Measurements from ENCODE around the gene UBLCP1.

The UBLCP1 gene

DNA sequence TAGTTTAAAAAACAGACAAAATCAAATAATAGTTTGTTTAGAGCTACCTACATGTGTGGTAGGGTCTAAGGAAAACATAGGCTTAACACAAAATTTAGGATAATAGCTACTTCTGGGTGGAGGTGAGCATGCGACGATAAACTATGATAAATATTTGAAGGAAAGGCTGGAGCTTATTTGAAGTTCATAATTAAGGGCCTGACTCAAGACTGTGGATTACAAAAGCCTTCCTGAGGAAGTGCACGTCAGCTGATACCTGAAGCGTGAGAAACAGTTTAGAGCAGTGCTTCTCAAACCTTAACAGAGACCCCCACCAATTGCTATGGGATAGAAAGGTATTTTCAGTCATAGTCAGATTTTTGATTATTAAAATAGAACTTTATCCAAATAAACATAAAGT, 20.4 kb upstream of the UBLCP1 start:
- TF ChIP-seq, protein P1, sequence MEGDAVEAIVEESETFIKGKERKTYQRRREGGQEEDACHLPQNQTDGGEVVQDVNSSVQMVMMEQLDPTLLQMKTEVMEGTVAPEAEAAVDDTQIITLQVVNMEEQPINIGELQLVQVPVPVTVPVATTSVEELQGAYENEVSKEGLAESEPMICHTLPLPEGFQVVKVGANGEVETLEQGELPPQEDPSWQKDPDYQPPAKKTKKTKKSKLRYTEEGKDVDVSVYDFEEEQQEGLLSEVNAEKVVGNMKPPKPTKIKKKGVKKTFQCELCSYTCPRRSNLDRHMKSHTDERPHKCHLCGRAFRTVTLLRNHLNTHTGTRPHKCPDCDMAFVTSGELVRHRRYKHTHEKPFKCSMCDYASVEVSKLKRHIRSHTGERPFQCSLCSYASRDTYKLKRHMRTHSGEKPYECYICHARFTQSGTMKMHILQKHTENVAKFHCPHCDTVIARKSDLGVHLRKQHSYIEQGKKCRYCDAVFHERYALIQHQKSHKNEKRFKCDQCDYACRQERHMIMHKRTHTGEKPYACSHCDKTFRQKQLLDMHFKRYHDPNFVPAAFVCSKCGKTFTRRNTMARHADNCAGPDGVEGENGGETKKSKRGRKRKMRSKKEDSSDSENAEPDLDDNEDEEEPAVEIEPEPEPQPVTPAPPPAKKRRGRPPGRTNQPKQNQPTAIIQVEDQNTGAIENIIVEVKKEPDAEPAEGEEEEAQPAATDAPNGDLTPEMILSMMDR (IDR thresholded peaks at IDR 0.05) = no peak

GRCh38 chr5:159243385-159243784, 19.7 kb upstream of the UBLCP1 start:
- TF ChIP-seq, protein P1 (IDR thresholded peaks at IDR 0.05) = no peak

DNA sequence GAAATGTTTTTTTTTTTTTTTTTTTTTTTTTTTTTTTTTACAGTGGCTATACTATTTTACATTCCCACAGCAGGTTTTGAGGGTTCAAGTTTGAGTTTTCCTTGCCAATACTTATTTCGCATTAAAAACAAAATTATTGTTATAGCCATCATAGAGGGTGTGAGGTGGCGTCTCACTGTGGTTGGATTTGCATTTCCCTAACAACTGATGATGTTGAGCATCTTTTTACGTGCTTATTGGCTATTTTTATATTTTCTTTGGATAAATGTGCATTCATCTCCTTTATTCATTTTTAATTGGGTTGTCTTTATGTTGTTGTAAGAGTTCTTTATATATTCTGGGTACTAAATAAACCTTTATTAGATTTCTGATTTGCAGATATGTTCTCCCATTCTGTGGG, 18.9 kb upstream of the UBLCP1 start:
- TF ChIP-seq, protein P1 (IDR thresholded peaks at IDR 0.05) = no peak

- TF ChIP-seq, protein P1 (IDR thresholded peaks at IDR 0.05) = no peak
These were observed 18.2 kb upstream of the UBLCP1 start for GRCh38 chr5:159244890-159245289.

- TF ChIP-seq, protein P1 (IDR thresholded peaks at IDR 0.05) = no peak
These were observed 13.9 kb upstream of the UBLCP1 start for GRCh38 chr5:159249158-159249557.

DNA sequence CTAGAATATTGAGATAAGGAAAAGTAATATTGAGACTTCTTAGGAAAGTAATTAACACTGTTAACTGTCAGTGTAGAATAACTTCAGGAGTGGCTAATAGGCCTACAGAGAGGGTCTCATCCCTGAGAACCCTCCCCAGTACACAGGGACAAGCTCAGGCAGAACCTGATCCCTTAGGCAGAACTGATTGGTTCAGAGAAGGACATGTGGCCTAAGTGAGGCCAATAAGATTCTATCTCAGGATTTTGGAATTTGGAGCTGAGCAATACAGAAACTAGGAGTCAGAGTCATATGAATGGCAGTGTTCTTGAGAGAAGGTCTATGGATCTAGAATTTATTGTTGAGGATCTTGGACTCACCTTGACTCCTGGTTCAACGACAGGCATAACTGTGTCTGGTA, 10.9 kb upstream of the UBLCP1 start:
- TF ChIP-seq, protein P1 (IDR thresholded peaks at IDR 0.05) = no peak

GRCh38 chr5:159257007-159257406, 6.1 kb upstream of the UBLCP1 start:
- TF ChIP-seq, protein P1 (IDR thresholded peaks at IDR 0.05) = no peak

DNA sequence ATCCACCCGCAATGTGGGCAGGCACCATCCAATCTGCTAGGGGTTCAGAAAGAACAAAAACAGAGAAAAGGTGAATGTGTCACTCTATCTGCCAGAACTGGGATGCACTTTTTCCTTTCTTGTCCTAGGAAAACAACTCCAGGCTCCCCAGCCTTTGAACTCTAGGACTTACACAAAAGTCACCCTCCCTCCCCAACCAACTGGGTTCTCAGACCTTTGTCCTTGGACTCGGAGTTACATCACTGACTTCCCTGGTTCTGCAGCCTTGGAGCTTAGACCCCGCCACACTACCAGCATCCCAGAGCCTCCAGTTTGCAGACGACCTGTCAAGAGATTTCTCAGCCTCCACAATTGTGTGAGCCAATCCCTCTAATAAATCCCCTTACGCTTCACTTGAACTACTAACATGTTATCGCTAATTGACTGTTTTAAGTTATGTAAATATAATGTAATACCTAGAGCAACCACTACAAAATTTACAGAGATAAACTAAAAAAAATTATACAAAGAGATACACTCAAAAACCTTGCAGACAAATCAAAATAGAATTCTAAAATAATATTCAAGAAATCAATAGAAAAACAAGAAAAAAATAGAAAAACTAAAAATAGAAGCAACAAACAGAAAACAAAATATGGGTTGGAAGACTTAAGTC, 5.3 kb upstream of the UBLCP1 start:
- TF ChIP-seq, protein P1 (IDR thresholded peaks at IDR 0.05) = no peak
